Measurements from ENCODE around the gene RPL38.

DNA sequence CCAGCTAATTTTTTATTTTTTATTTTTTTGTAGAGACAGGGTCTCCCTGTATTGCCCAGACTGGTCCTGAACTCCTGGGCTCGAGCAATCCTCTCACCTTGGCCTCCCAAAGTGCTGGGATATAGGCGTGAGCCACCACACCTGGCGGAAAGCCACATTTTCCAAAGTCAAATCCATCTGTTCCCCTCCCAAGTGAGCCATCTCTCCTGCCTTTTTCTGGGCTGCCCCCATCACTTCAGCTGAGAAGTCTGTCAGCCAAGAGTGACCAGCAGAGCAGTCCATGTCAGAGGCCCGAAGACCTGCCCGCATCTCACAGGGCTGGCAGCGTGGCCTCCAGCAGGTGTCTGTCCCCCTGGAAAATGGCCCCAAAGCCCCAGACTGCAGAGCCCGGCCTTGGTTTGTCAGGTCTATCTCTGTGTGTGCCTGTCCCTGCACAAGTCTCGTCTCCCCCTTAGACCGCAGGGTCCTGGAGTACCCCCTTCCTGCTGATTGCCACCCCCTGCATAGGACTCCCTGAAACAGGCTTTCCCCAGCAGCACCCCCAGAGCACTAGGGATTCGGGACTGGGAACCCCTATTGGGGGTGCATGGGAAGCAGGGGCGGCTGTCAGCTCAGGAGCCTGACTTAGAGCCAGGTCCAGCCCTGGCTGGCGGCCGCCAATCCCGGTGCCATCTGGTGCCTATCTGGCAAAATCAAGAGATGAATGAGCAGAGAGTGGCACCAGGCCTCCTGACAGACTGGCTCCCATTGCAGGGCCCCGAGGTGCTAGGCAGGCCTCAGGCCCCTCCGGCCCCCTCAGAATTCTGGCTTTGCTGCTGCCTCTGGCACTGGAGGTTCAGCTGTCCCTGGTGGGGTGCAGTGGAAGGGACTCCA lies 17.7 kb downstream of the RPL38 start:
- TF ChIP-seq, protein P1, sequence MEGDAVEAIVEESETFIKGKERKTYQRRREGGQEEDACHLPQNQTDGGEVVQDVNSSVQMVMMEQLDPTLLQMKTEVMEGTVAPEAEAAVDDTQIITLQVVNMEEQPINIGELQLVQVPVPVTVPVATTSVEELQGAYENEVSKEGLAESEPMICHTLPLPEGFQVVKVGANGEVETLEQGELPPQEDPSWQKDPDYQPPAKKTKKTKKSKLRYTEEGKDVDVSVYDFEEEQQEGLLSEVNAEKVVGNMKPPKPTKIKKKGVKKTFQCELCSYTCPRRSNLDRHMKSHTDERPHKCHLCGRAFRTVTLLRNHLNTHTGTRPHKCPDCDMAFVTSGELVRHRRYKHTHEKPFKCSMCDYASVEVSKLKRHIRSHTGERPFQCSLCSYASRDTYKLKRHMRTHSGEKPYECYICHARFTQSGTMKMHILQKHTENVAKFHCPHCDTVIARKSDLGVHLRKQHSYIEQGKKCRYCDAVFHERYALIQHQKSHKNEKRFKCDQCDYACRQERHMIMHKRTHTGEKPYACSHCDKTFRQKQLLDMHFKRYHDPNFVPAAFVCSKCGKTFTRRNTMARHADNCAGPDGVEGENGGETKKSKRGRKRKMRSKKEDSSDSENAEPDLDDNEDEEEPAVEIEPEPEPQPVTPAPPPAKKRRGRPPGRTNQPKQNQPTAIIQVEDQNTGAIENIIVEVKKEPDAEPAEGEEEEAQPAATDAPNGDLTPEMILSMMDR (IDR thresholded peaks at IDR 0.05), result no peak
- TF ChIP-seq POLR2A (IDR thresholded peaks at IDR 0.05), result no peak

All from esophagus squamous epithelium (tissue), 4 donors.